Common myeloid progenitor, CD34-positive (primary cell): Measurements from ENCODE around the gene CLCN6.

ENCODE experiments used
- CTCF ChIA-PET: fragments of 350-600 bp; sonication (Branson Sonifier 250); formaldehyde crosslinking; loops from one replicate; lab custom pipeline; 2021; ENCODE audit warnings: antibody characterized with exemption; lab: Charles Lee
- POLR2A ChIA-PET: fragments of 350-600 bp; sonication (Branson Sonifier 250); formaldehyde crosslinking; loops from one replicate; lab custom pipeline; 2021; ENCODE audit warnings: antibody characterized with exemption; lab: Charles Lee
- DNase-seq, 3 donors: peaks; one replicate each; pipeline versions ENCODE4 v3.0.0 to v3.0.0-alpha.2; 2013
- H3K27ac ChIP-seq, 2 experiments: 1 replicate in 1 of 2; 2 replicates in 1 of 2; pipeline ENCODE4 v1.7.0; 2013; ENCODE audit warnings: inconsistent platforms in 2 of 2, low read length in 2 of 2, mild to moderate bottlenecking in 2 of 2, low read depth in 1 of 2, moderate library complexity in 1 of 2; ENCODE audit not compliant: severe bottlenecking in 2 of 2, insufficient read depth in 1 of 2, poor library complexity in 1 of 2
- H3K27me3 ChIP-seq, 5 experiments: replicated peaks in 2 of 5; 1 replicate in 3 of 5; 2 replicates in 2 of 5; pipeline versions ENCODE4 v1.6.1 to v1.7.0; 2013; ENCODE audit warnings: low read length in 4 of 5, mild to moderate bottlenecking in 2 of 5, moderate library complexity in 2 of 5, inconsistent platforms in 1 of 5; ENCODE audit not compliant: insufficient read depth in 5 of 5, control insufficient read depth in 4 of 5
- H3K36me3 ChIP-seq, 4 experiments: 1 replicate in 2 of 4; 2 replicates in 2 of 4; pipeline versions ENCODE4 v1.6.1 to v1.7.0; 2013; ENCODE audit warnings: low read length in 3 of 4, control low read depth in 1 of 4, mild to moderate bottlenecking in 1 of 4; ENCODE audit not compliant: control insufficient read depth in 4 of 4, insufficient read depth in 4 of 4
- H3K4me1 ChIP-seq, 4 experiments: 1 replicate in 3 of 4; 2 replicates in 1 of 4; pipeline versions ENCODE4 v1.6.1 to v1.7.1; 2013; ENCODE audit warnings: low read length in 3 of 4, mild to moderate bottlenecking in 3 of 4, control low read depth in 1 of 4, inconsistent platforms in 1 of 4, moderate library complexity in 1 of 4; ENCODE audit not compliant: control insufficient read depth in 4 of 4, insufficient read depth in 4 of 4; ENCODE audit errors: control extremely low read depth in 1 of 4
- H3K4me3 ChIP-seq, 7 experiments: 1 replicate in 4 of 7; 2 replicates in 3 of 7; pipeline versions ENCODE4 v1.5.1 to v1.7.0; 2013; ENCODE audit warnings: mild to moderate bottlenecking in 7 of 7, low read length in 6 of 7, moderate library complexity in 6 of 7, inconsistent platforms in 2 of 7, low read depth in 2 of 7, control low read depth in 1 of 7; ENCODE audit not compliant: insufficient read depth in 4 of 7, control insufficient read depth in 1 of 7; ENCODE audit errors: extremely low read depth in 1 of 7
- H3K9me3 ChIP-seq, 5 experiments: 1 replicate in 4 of 5; 2 replicates in 1 of 5; pipeline versions ENCODE4 v1.6.1 to v1.7.1; 2013; ENCODE audit warnings: low read length in 4 of 5, mild to moderate bottlenecking in 2 of 5, inconsistent platforms in 1 of 5, low read depth in 1 of 5, moderate library complexity in 1 of 5; ENCODE audit not compliant: control insufficient read depth in 4 of 5, insufficient read depth in 2 of 5; ENCODE audit errors: control extremely low read depth in 1 of 5
- WGBS: methylation state at CpG from one replicate; pipeline ENCODE4 v1.1.5; 2013; ENCODE audit not compliant: insufficient coverage; 5-methylcytosine and 5-hydroxymethylcytosine counted together

The CLCN6 gene

GRCh38 chr1:11825131-11825530 is 19.1 kb downstream of the CLCN6 start:
- POLR2A ChIA-PET, result no interaction called here
- CTCF ChIA-PET, result interaction anchor here (0.9 kb wide), 1 partner anchor 13 kb away, joined by 3 read pairs; no protein-coding TSS in a partner anchor

GRCh38 chr1:11826946-11827345 is 21.0 kb downstream of the CLCN6 start:
- H3K27ac ChIP-seq, result no peak overlapping the region
- H3K9me3 ChIP-seq, result no peaks in the 10 kb centered on the region
- DNase-seq, result no peak
- no peaks in the 10 kb centered on the region for H3K4me1 ChIP-seq
- CTCF ChIA-PET, result no interaction called here
- H3K27me3 ChIP-seq, result no peaks in the 10 kb centered on the region
- H3K36me3 ChIP-seq, result peaks cover 16 to 87% (median 71%) of the 10 kb centered on the region in 4 experiments
- POLR2A ChIA-PET, result no interaction called here
- 100% methylated on average over 6 of the region's 9 CpGs for WGBS
- H3K4me3 ChIP-seq, result no peak overlapping the region

More at GRCh38 chr1:11825131-11825530, 19.1 kb downstream of the CLCN6 start:
- H3K27ac ChIP-seq, result peak overlapping the region in 1 of 2 experiments; percentile 16
- 99% methylated on average over 7 of the region's 7 CpGs for WGBS
- H3K27me3 ChIP-seq, result no peaks in the 10 kb centered on the region
- DNase-seq, result no peak
- peaks cover 19 to 93% (median 71%) of the 10 kb centered on the region in 4 experiments for H3K36me3 ChIP-seq
- no peak overlapping the region for H3K4me3 ChIP-seq
- no peaks in the 10 kb centered on the region for H3K4me1 ChIP-seq
- no peaks in the 10 kb centered on the region for H3K9me3 ChIP-seq

DNA sequence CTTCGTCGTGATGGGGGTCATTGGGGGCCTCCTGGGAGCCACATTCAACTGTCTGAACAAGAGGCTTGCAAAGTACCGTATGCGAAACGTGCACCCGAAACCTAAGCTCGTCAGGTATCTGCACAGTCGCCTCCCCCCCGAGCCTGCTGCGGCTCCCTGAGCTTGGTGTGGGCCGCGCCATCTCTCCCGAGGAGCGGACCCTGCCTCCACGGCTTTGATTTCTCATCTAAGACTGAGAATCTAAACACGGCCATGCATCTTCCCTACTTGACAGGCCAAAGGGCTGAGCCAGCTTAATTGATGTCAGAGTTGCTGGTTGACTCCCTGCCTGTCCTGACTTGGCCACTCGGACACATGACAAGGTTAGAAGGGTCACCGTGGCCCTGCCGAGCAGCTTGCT is 22.5 kb downstream of the CLCN6 start:
- POLR2A ChIA-PET, result interaction anchor here (0.9 kb wide), 1 partner anchor 79 kb away, joined by 3 read pairs; no protein-coding TSS in a partner anchor
- DNase-seq, result no peak
- Histone ChIP-seq H3K36me3 (peaks cover 11 to 88% (median 67%) of the 10 kb centered on the region in 4 experiments), H3K27ac (no peak overlapping the region), H3K4me1 (no peaks in the 10 kb centered on the region), H3K4me3 (no peak overlapping the region), H3K27me3 (no peaks in the 10 kb centered on the region), H3K9me3 (no peaks in the 10 kb centered on the region)
- CTCF ChIA-PET, result interaction anchor here (1.1 to 1.6 kb wide), 4 partner anchors 10 to 48 kb away, joined by 3 to 4 read pairs (median 3); no protein-coding TSS in a partner anchor
- WGBS, result 93% methylated on average over 19 of the region's 19 CpGs

DNA sequence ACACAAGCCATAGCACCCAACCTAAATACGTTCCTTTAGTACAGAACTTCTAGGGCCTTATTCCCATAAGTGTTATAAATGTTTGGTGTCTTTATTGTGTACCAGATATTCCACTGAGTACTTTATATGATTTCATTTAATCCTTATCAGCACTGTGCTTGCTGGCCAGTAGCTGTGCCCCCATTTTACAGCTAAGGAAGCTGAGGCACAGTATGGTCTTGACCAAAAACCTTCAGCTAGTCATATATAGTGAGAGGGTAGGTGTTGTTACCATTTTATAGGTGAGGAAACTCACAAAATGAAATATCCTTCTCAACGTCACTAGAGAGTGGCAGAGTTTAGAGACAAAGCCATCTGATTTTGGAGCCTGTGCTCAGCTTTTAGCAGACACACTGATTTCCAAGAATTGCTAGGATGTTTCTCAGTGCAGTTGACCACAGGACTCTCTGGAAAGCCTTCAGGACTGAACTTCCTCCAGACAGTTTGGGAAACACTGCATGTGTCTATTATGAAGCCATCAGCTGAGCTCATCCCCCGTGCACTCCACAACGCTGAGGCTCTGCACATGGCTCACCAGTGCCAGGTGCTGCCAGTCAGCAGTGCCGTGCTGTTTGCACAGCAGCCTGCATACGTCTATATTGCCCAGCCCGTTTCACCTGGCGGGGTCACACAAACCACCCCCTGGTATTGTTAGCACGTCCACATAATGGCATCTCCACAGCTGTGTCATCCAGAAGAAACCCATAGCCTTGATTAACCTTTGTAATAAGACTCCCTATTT is 26.1 kb downstream of the CLCN6 start:
- Histone ChIP-seq H3K36me3 (peaks cover 8 to 88% (median 68%) of the 10 kb centered on the region in 4 experiments), H3K4me1 (no peaks in the 10 kb centered on the region), H3K27ac (no peak overlapping the region), H3K9me3 (no peaks in the 10 kb centered on the region), H3K4me3 (no peak overlapping the region), H3K27me3 (no peaks in the 10 kb centered on the region)
- ChIA-PET CTCF (interaction anchor here (0.9 to 1.5 kb wide), 2 partner anchors 8 to 25 kb away, joined by 4 to 6 read pairs; no protein-coding TSS in a partner anchor), POLR2A (interaction anchor here (1.3 kb wide), 1 partner anchor 76 kb away, joined by 4 read pairs; no protein-coding TSS in a partner anchor)
- DNase-seq, result no peak
- 89% methylated on average over 8 of the region's 9 CpGs for WGBS

- no peaks in the 10 kb centered on the region for H3K9me3 ChIP-seq
- peaks cover 8 to 88% (median 69%) of the 10 kb centered on the region in 4 experiments for H3K36me3 ChIP-seq
- no peak for DNase-seq
- H3K27ac ChIP-seq, result no peak overlapping the region
- POLR2A ChIA-PET, result no interaction called here
- CTCF ChIA-PET, result no interaction called here
- H3K4me1 ChIP-seq, result no peaks in the 10 kb centered on the region
- no peak overlapping the region for H3K4me3 ChIP-seq
- H3K27me3 ChIP-seq, result no peaks in the 10 kb centered on the region
- WGBS, result 92% methylated on average over 6 of the region's 8 CpGs
These were observed 27.5 kb downstream of the CLCN6 start for GRCh38 chr1:11833497-11833896.

DNA sequence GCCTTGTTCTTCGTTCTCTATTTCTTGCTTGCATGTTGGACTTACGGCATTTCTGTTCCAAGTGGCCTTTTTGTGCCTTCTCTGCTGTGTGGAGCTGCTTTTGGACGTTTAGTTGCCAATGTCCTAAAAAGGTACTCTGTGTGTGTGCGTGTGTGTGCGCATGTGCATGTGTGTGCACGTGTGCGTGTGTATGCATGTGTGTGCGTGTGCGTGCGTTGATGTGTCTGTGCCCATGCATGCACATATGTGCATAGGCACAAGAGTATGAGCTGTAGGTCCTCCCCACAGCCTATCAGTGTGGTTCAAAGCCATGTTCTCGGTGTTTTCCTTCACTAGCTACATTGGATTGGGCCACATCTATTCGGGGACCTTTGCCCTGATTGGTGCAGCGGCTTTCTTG is 27.9 kb downstream of the CLCN6 start:
- POLR2A ChIA-PET, result no interaction called here
- H3K27me3 ChIP-seq, result no peaks in the 10 kb centered on the region
- WGBS, result 97% methylated on average over 12 of the region's 13 CpGs
- no peak overlapping the region for H3K4me3 ChIP-seq
- DNase-seq, result no peak
- CTCF ChIA-PET, result no interaction called here
- no peaks in the 10 kb centered on the region for H3K4me1 ChIP-seq
- H3K36me3 ChIP-seq, result peaks cover 8 to 87% (median 67%) of the 10 kb centered on the region in 4 experiments
- no peaks in the 10 kb centered on the region for H3K9me3 ChIP-seq
- no peak overlapping the region for H3K27ac ChIP-seq
